22Rv1 (cell line): ENCODE measurements around the gene KRT6B.

Source experiments
- ZFX ChIP-seq: fragments of 450-650 bp; IDR thresholded peaks from 2 replicates; pipeline ENCODE4 v1.6.1; 2017; ENCODE audit warnings: antibody characterized with exemption, borderline replicate concordance
- TF ChIP-seq, protein P1 (sequence below): fragments of 450-650 bp; IDR thresholded peaks from 2 replicates; pipeline ENCODE4 v1.5.1; 2017; ENCODE audit warnings: mild to moderate bottlenecking

DNA sequence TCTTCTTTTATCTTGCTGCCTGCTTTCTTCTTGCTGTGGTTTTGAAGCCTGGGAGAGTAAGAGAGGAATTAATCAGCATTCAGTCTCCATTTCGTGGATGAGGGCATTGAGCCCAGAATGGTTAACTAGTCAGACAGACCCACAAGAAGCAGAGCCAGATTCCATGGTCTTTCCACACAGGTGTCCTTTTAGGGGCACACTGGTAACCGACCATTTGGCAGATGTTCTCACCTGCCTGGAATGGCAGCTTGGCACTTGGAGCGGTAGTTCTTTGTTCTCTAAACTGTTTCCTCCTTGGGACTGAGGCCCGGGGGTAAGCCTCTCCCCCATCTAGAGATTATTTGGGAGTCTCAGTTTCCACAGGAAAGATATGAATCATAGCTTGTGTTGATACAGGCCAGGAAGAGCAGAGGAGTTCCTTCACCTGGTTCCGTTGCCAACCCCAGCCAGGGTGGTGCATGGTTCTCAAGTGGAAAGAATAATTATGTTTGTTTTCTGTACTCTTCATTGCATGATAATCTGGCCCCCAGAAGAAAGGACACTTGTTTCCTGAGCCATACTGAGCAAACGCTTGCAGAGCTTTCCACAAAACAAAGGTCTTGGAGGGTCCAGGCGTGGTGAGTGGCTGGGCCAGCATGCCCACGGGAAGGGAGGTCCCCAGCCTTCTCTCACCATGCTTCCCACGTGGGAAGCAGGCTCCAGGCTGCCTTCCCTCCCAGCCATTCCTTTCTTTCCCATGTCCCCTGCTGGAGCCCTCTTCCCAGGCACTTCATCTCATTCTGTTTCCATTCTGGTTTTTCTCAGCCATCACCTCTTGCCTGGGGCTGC lies 15.7 kb downstream of the KRT6B start:
- TF ChIP-seq, protein P1, sequence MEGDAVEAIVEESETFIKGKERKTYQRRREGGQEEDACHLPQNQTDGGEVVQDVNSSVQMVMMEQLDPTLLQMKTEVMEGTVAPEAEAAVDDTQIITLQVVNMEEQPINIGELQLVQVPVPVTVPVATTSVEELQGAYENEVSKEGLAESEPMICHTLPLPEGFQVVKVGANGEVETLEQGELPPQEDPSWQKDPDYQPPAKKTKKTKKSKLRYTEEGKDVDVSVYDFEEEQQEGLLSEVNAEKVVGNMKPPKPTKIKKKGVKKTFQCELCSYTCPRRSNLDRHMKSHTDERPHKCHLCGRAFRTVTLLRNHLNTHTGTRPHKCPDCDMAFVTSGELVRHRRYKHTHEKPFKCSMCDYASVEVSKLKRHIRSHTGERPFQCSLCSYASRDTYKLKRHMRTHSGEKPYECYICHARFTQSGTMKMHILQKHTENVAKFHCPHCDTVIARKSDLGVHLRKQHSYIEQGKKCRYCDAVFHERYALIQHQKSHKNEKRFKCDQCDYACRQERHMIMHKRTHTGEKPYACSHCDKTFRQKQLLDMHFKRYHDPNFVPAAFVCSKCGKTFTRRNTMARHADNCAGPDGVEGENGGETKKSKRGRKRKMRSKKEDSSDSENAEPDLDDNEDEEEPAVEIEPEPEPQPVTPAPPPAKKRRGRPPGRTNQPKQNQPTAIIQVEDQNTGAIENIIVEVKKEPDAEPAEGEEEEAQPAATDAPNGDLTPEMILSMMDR, result no peak
- no peak for TF ChIP-seq ZFX
